Spleen (tissue), 11 donors: ENCODE results near the gene ANAPC5. TPM values are rescaled to one million over a fixed set of nuclear protein-coding genes. Genes with fewer than 3 reads are reported as not detected.

ENCODE experiments used
- DNase-seq: peaks from one replicate; pipeline ENCODE4 v3.0.0-alpha.2; 2020
- H3K27ac ChIP-seq, 8 donors: fragments of 200-600 bp; sonication (generic) in 7 of 8; 1 replicate in 4 of 8; 2 replicates in 4 of 8; pipeline versions ENCODE4 v1.5.0 to v1.8.0; 2016 to 2021; ENCODE audit warnings: inconsistent platforms in 4 of 8, mild to moderate bottlenecking in 4 of 8, moderate library complexity in 1 of 8
- H3K27me3 ChIP-seq, 7 donors: fragments of 200-600 bp; sonication (generic) in 6 of 7; replicated peaks in 1 of 7; 1 replicate in 4 of 7; 2 replicates in 3 of 7; pipeline versions ENCODE4 v1.5.0 to v1.8.0; 2016 to 2021; ENCODE audit warnings: inconsistent platforms in 3 of 7, mild to moderate bottlenecking in 1 of 7
- H3K36me3 ChIP-seq, 6 donors: fragments of 200-600 bp; sonication (generic) in 5 of 6; 1 replicate in 4 of 6; 2 replicates in 2 of 6; pipeline versions ENCODE4 v1.5.0 to v1.8.0; 2016 to 2021; ENCODE audit warnings: inconsistent platforms in 2 of 6
- H3K4me1 ChIP-seq, 6 donors: fragments of 200-600 bp; sonication (generic) in 5 of 6; 1 replicate in 3 of 6; 2 replicates in 3 of 6; pipeline versions ENCODE4 v1.5.0 to v1.8.0; 2016 to 2021; ENCODE audit warnings: inconsistent platforms in 3 of 6
- H3K4me3 ChIP-seq, 8 donors: fragments of 200-600 bp; sonication (generic) in 7 of 8; 1 replicate in 4 of 8; 2 replicates in 4 of 8; pipeline versions ENCODE4 v1.5.0 to v1.8.0; 2016 to 2021; ENCODE audit warnings: inconsistent platforms in 4 of 8, mild to moderate bottlenecking in 4 of 8, moderate library complexity in 2 of 8
- H3K9me3 ChIP-seq, 8 donors: fragments of 200-600 bp; sonication (generic) in 7 of 8; 1 replicate in 4 of 8; 2 replicates in 4 of 8; pipeline versions ENCODE4 v1.5.0 to v1.8.0; 2016 to 2021; ENCODE audit warnings: inconsistent platforms in 4 of 8
- CTCF ChIP-seq, 11 experiments: fragments of 200-600 bp in 7 of 11; fragments of 450-650 bp in 4 of 11; sonication (generic) in 4 of 11; IDR thresholded peaks in 8 of 11; conservative IDR thresholded peaks in 3 of 11; 1 replicate in 7 of 11; 2 replicates in 4 of 11; pipeline versions ENCODE4 v1.4.0 to v1.8.0; 2016 to 2021; ENCODE audit warnings: antibody characterized with exemption in 11 of 11, inconsistent platforms in 4 of 11, mild to moderate bottlenecking in 1 of 11
- POLR2A ChIP-seq, 3 donors: fragments of 450-650 bp; IDR thresholded peaks; one replicate each; pipeline ENCODE4 v1.5.1; 2017; ENCODE audit warnings: antibody characterized with exemption in 3 of 3, mild to moderate bottlenecking in 1 of 3
- POLR2AphosphoS5 ChIP-seq, 3 donors: sonication (generic); formaldehyde crosslinking; IDR thresholded peaks; one replicate each; pipeline ENCODE4 v1.5.1; 2017; ENCODE audit warnings: antibody characterized with exemption in 3 of 3
- WGBS, 5 donors: extraction: QIAGEN DNeasy Blood & Tissue Kit in 3 of 5; methylation state at CpG; one replicate each; pipeline versions ENCODE4 v1.1.5 to v1.1.7; 2013 to 2018; 5-methylcytosine and 5-hydroxymethylcytosine counted together
- intact Hi-C: fragments of 100-400 bp; cut with DNase I; formaldehyde crosslinking; loops from one replicate; pipeline ENCODE4 v1.15.0; 2023; ENCODE audit warnings: low total_unique reads
- polyA plus RNA-seq, 3 donors: library from polyadenylated mRNA; stranded (reverse); fragments of 200-250 nt; gene quantifications; one replicate each; pipeline ENCODE4 v1.2.1, GENCODE V29; 2013
- total RNA-seq, 7 donors: library from RNA; depleted of rRNA in 3 of 7; stranded (reverse); fragments of >200 nt in 3 of 7; fragmentation: NEBNext Ultra II Directional in 4 of 7; extraction: Animal tissue kit (Norgen Biotek cat#: 25700) in 4 of 7; gene quantifications; one replicate each; pipeline versions ENCODE4 v1.1.0 to v1.2.1, GENCODE V29; 2016 to 2021
- donor health status: healthy with polysubstance abuse.
- donor health status: DM: no; HTN: no; CAD: no; lungs with moderate emphysema.
- donor health status: DM: no; HTN: no; CAD: no.
- donor health status: Bipolar disorder and iron deficiency.
- donor health status: healthy.
- donor health status: DM: no; HTN: no; CAD: no.
- donor health status: DM: yes; HTN: yes; CAD: no.

Gene ANAPC5
- total and polyA plus RNA-seq, 10 donors, result 97.5 to 185 (median 141) TPM

GRCh38 chr12:121330692-121331091, 21.5 kb downstream of the ANAPC5 start:
- peaks cover 6 to 100% (median 95%) of the 10 kb centered on the region in 6 donors for H3K36me3 ChIP-seq

GRCh38 chr12:121330195-121330594, 22.0 kb downstream of the ANAPC5 start:
- H3K27me3 ChIP-seq, result no peaks in the 10 kb centered on the region
- intact Hi-C loops, result loop anchor here (10.0 kb wide), 1 partner anchor 115 kb away; no protein-coding TSS in a partner anchor
- H3K4me1 ChIP-seq, result peaks cover 0 to 24% (median 11%) of the 10 kb centered on the region in 6 donors
- H3K4me3 ChIP-seq, result no peak overlapping the region
- DNase-seq, result no peak
- 92 to 98% (median 96%) methylated on average over 4 of the region's 4 CpGs for WGBS, 5 donors
- no peaks in the 10 kb centered on the region for H3K9me3 ChIP-seq
- TF ChIP-seq POLR2AphosphoS5 (IDR thresholded peaks at IDR 0.05) (no peak), CTCF (IDR thresholded peaks at IDR 0.05 in 8 of 11, conservative IDR thresholded peaks at IDR 0.05 in 3 of 11) (no peak), POLR2A (IDR thresholded peaks at IDR 0.05) (no peak)
- no peak overlapping the region for H3K27ac ChIP-seq
- peaks cover 3 to 100% (median 92%) of the 10 kb centered on the region in 6 donors for H3K36me3 ChIP-seq

More at GRCh38 chr12:121330692-121331091, 21.5 kb downstream of the ANAPC5 start:
- Histone ChIP-seq H3K9me3 (no peaks in the 10 kb centered on the region), H3K4me1 (peaks cover 0 to 24% (median 11%) of the 10 kb centered on the region in 6 donors), H3K27me3 (no peaks in the 10 kb centered on the region), H3K4me3 (no peak overlapping the region), H3K27ac (no peak overlapping the region)
- DNase-seq, result no peak
- intact Hi-C loops, result loop anchor here (10.0 kb wide), 1 partner anchor 114 kb away; no protein-coding TSS in a partner anchor
- no peak for TF ChIP-seq POLR2A (IDR thresholded peaks at IDR 0.05)
- no peak for TF ChIP-seq CTCF (IDR thresholded peaks at IDR 0.05 in 8 of 11, conservative IDR thresholded peaks at IDR 0.05 in 3 of 11)
- TF ChIP-seq POLR2AphosphoS5 (IDR thresholded peaks at IDR 0.05), result no peak

- no peak overlapping the region for H3K27ac ChIP-seq
- no peak overlapping the region for H3K4me3 ChIP-seq
- 92 to 97% (median 94%) methylated on average over 4 of the region's 4 CpGs for WGBS, 5 donors
- peaks cover 3 to 100% (median 92%) of the 10 kb centered on the region in 6 donors for H3K36me3 ChIP-seq
- H3K4me1 ChIP-seq, result peaks cover 0 to 18% (median 5%) of the 10 kb centered on the region in 6 donors
- TF ChIP-seq CTCF (IDR thresholded peaks at IDR 0.05 in 8 of 11, conservative IDR thresholded peaks at IDR 0.05 in 3 of 11) (no peak), POLR2A (IDR thresholded peaks at IDR 0.05) (no peak), POLR2AphosphoS5 (IDR thresholded peaks at IDR 0.05) (no peak)
- DNase-seq, result no peak
- H3K27me3 ChIP-seq, result no peaks in the 10 kb centered on the region
- no peaks in the 10 kb centered on the region for H3K9me3 ChIP-seq
- intact Hi-C loops, result no loop called here
Measured at GRCh38 chr12:121328620-121329019, 23.6 kb downstream of the ANAPC5 start.

GRCh38 chr12:121326996-121327674, 25.1 kb downstream of the ANAPC5 start:
- H3K9me3 ChIP-seq, result no peaks in the 10 kb centered on the region
- peak overlapping the region in 5 of 8 donors; percentile 19 to 48 (median 45) for H3K27ac ChIP-seq
- no peak overlapping the region for H3K4me3 ChIP-seq
- peaks cover 3 to 100% (median 87%) of the 10 kb centered on the region in 6 donors for H3K36me3 ChIP-seq
- 58 to 72% (median 59%) methylated on average over 18 to 21 of the region's 21 CpGs for WGBS, 5 donors
- H3K4me1 ChIP-seq, result peaks cover 0 to 18% (median 5%) of the 10 kb centered on the region in 6 donors
- DNase-seq, result no peak
- intact Hi-C loops, result no loop called here
- H3K27me3 ChIP-seq, result no peaks in the 10 kb centered on the region
- peak in 2 of 3 donors; percentile 61 for TF ChIP-seq POLR2AphosphoS5 (IDR thresholded peaks at IDR 0.05)
- no peak for TF ChIP-seq POLR2A (IDR thresholded peaks at IDR 0.05)
